PFSK-1 (cell line): ENCODE data around the gene ING2.

ENCODE experiments used
- FOXP2 ChIP-seq: optimal IDR thresholded peaks from 2 replicates; pipeline ENCODE3; 2011; ENCODE audit warnings: borderline replicate concordance, control low read depth, inconsistent platforms; ENCODE audit not compliant: insufficient read depth; ENCODE audit errors: extremely low read length, extremely low read depth
- POLR2AphosphoS5 ChIP-seq: IDR thresholded peaks from 2 replicates; pipeline ENCODE4 v1.6.1; 2012; ENCODE audit warnings: low read depth, mild to moderate bottlenecking, control low read depth, low read length, moderate library complexity
- SIN3A ChIP-seq: IDR thresholded peaks from 2 replicates; pipeline ENCODE4 v1.6.1; 2012; ENCODE audit warnings: mild to moderate bottlenecking, low read length, moderate library complexity, borderline replicate concordance; ENCODE audit not compliant: insufficient read depth
- TAF1 ChIP-seq: IDR thresholded peaks from 2 replicates; pipeline ENCODE4 v1.6.1; 2012; ENCODE audit warnings: low read length, control low read depth, borderline replicate concordance; ENCODE audit not compliant: insufficient read depth
- TF ChIP-seq, protein P1 (sequence below), 2 experiments: IDR thresholded peaks; 2 replicates each; pipeline versions ENCODE4 v1.6.1 to v1.8.0; 2011 to 2012; ENCODE audit warnings: low read depth in 2 of 2, low read length in 2 of 2, control low read depth in 1 of 2, inconsistent platforms in 1 of 2, mild to moderate bottlenecking in 1 of 2, moderate library complexity in 1 of 2; ENCODE audit not compliant: insufficient read depth in 1 of 2

ING2 gene

GRCh38 chr4:183478926-183479325, 25.9 kb upstream of the ING2 start:
- TF ChIP-seq TAF1, result no peak
- no peak for TF ChIP-seq POLR2AphosphoS5
- TF ChIP-seq, protein P1, sequence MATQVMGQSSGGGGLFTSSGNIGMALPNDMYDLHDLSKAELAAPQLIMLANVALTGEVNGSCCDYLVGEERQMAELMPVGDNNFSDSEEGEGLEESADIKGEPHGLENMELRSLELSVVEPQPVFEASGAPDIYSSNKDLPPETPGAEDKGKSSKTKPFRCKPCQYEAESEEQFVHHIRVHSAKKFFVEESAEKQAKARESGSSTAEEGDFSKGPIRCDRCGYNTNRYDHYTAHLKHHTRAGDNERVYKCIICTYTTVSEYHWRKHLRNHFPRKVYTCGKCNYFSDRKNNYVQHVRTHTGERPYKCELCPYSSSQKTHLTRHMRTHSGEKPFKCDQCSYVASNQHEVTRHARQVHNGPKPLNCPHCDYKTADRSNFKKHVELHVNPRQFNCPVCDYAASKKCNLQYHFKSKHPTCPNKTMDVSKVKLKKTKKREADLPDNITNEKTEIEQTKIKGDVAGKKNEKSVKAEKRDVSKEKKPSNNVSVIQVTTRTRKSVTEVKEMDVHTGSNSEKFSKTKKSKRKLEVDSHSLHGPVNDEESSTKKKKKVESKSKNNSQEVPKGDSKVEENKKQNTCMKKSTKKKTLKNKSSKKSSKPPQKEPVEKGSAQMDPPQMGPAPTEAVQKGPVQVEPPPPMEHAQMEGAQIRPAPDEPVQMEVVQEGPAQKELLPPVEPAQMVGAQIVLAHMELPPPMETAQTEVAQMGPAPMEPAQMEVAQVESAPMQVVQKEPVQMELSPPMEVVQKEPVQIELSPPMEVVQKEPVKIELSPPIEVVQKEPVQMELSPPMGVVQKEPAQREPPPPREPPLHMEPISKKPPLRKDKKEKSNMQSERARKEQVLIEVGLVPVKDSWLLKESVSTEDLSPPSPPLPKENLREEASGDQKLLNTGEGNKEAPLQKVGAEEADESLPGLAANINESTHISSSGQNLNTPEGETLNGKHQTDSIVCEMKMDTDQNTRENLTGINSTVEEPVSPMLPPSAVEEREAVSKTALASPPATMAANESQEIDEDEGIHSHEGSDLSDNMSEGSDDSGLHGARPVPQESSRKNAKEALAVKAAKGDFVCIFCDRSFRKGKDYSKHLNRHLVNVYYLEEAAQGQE (IDR thresholded peaks at IDR 0.05; ENCODE audit: insufficient read depth in 1 of 2, low read depth in 2 of 2, low read length in 2 of 2), result no peak
- no peak for TF ChIP-seq FOXP2
- TF ChIP-seq SIN3A, result no peak

DNA sequence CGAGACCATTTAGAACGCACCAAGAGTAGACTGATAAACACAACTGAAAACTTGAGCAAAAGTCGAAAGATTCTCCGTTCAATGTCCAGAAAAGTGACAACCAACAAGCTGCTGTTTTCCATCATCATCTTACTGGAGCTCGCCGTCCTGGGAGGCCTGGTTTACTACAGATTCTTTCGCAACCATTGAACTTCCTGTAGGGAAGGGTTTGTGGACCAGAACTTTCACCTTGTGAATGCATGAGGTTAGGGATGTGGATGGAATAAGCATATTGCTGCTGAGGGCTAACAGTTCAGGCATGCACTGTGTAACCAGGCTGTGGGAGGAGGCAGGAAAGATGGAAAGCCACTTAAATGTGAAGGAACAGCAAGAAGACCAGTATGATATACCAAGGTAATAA, 20.9 kb upstream of the ING2 start:
- TF ChIP-seq TAF1, result no peak
- no peak for TF ChIP-seq POLR2AphosphoS5
- no peak for TF ChIP-seq FOXP2
- TF ChIP-seq, protein P1 (IDR thresholded peaks at IDR 0.05; ENCODE audit: insufficient read depth in 1 of 2, low read depth in 2 of 2, low read length in 2 of 2), result no peak
- TF ChIP-seq SIN3A, result no peak

- TF ChIP-seq, protein P1 (IDR thresholded peaks at IDR 0.05; ENCODE audit: insufficient read depth in 1 of 2, low read depth in 2 of 2, low read length in 2 of 2), result no peak
- TF ChIP-seq POLR2AphosphoS5 (no peak), FOXP2 (no peak), TAF1 (no peak), SIN3A (no peak)
Observed at GRCh38 chr4:183485411-183486160, 19.3 kb upstream of the ING2 start.

DNA sequence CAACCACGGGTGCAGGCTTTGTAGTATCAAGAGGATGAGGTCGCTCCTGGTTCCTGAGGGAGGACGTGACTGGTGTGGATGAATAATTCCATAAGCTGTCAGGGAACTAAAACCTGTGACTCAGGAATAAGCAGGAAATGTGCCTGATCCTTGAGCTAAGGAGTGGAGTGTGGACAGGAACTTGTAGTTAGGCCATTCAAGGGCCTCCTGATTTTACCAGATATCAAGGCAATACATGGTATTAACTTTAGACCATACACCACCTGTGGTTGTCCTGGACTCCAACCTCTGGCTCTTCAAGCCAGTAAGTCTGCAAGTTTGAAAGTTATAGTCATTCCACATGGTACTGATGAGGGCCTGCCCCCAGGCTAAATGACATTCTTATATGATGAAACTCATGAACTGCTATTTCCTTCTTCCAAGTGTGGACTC, 12.1 kb upstream of the ING2 start:
- TF ChIP-seq POLR2AphosphoS5 (no peak), FOXP2 (no peak), TAF1 (no peak), SIN3A (no peak)
- TF ChIP-seq, protein P1 (IDR thresholded peaks at IDR 0.05; ENCODE audit: insufficient read depth in 1 of 2, low read depth in 2 of 2, low read length in 2 of 2), result no peak

- TF ChIP-seq POLR2AphosphoS5 (no peak), SIN3A (no peak), TAF1 (no peak), FOXP2 (no peak)
- TF ChIP-seq, protein P1 (IDR thresholded peaks at IDR 0.05; ENCODE audit: insufficient read depth in 1 of 2, low read depth in 2 of 2, low read length in 2 of 2), result no peak
Observed at GRCh38 chr4:183493246-183493645, 11.6 kb upstream of the ING2 start.
